ENCODE data around the gene TRIM9. TPM values are rescaled to one million over a fixed set of nuclear protein-coding genes. Genes with fewer than 3 reads are reported as not detected.
"Not testable (repeated sequence)": the region's sequence is repeated elsewhere in the genome, so short reads cannot be mapped to it uniquely, and the experiment has no call there.

TRIM9 gene
- total RNA-seq, 8 experiments from 2014 or later, result 8.8 to 46.7 (median 18.8) TPM

- Histone ChIP-seq H3K4me1 (replicated peaks in 1 of 2) (peaks cover 5 to 9% of the 10 kb centered on the region in 2 donors), H3K27ac (no peak within 1 kb of the TSS), H3K4me3 (peak within 1 kb of the TSS; percentile 31 to 47 (median 39))
- peak; percentile 76 to 91 (median 86) for ATAC-seq (replicated peaks in 6 of 8)
- in situ Hi-C loops (cut with MboI; ENCODE audit: low pct_unique_long_range_greater_than_20kb in 2 of 9, low sequenced_read_pairs in 9 of 9, unreplicated experiment in 9 of 9), result loop anchor here in 1 of 9 experiments (25.0 kb wide), 1 partner anchor 268 kb away; no protein-coding TSS in a partner anchor
- WGBS, 10 experiments, result 0% methylated on average over 14 of the region's 74 CpGs; no CpG with 5 or more reads in 9 of the 10 experiments
Measured at GRCh38 chr14:50943943-50944646, 150.8 kb downstream of the TRIM9 start, which contains the start of gene PYGL. Gene PYGL (minus strand): TSS chr14:50944483. CDS start chr14:50944403, 80 bp downstream.

GRCh38 chr14:50943261-50943942 lies 151.5 kb downstream of the TRIM9 start:
- peak; percentile 18 to 49 (median 33) for ATAC-seq (replicated peaks in 6 of 8)
- H3K27ac ChIP-seq, result no peak overlapping the region

GRCh38 chr14:50941638-50942037 lies 153.3 kb downstream of the TRIM9 start:
- ATAC-seq (replicated peaks in 6 of 8); H3K4me1 ChIP-seq (replicated peaks in 1 of 2); H3K27ac ChIP-seq; H3K4me3 ChIP-seq: not testable (repeated sequence)
- in situ Hi-C loops (cut with MboI; ENCODE audit: low pct_unique_long_range_greater_than_20kb in 2 of 9, low sequenced_read_pairs in 9 of 9, unreplicated experiment in 9 of 9), result loop anchor here in 1 of 9 experiments (25.0 kb wide), 1 partner anchor 271 kb away; no protein-coding TSS in a partner anchor
- 90 to 100% (median 95%) methylated on average over 1 to 6 of the region's 8 CpGs; no CpG with 5 or more reads in 1 of the 10 experiments for WGBS, 10 experiments

More at GRCh38 chr14:50943261-50943942, 151.5 kb downstream of the TRIM9 start:
- Histone ChIP-seq H3K4me1 (replicated peaks in 1 of 2) (peaks cover 5 to 9% of the 10 kb centered on the region in 2 donors), H3K4me3 (peak overlapping the region; percentile 31 to 47 (median 39))
- in situ Hi-C loops (cut with MboI; ENCODE audit: low pct_unique_long_range_greater_than_20kb in 2 of 9, low sequenced_read_pairs in 9 of 9, unreplicated experiment in 9 of 9), result loop anchor here in 1 of 9 experiments (25.0 kb wide), 1 partner anchor 269 kb away; no protein-coding TSS in a partner anchor
- 0 to 59% (median 3%) methylated on average over 1 to 19 of the region's 26 CpGs; no CpG with 5 or more reads in 3 of the 10 experiments for WGBS, 10 experiments

GRCh38 chr14:50941151-50941550 lies 153.8 kb downstream of the TRIM9 start:
- WGBS, 10 experiments, result 51 to 100% (median 87%) methylated on average over 2 to 6 of the region's 6 CpGs; no CpG with 5 or more reads in 1 of the 10 experiments
- Histone ChIP-seq H3K4me1 (replicated peaks in 1 of 2) (peaks cover 2 to 4% of the 10 kb centered on the region in 2 donors), H3K4me3 (no peak overlapping the region), H3K27ac (no peak overlapping the region)
- ATAC-seq (replicated peaks in 6 of 8), result no peak
- in situ Hi-C loops (cut with MboI; ENCODE audit: low pct_unique_long_range_greater_than_20kb in 2 of 9, low sequenced_read_pairs in 9 of 9, unreplicated experiment in 9 of 9), result loop anchor here in 1 of 9 experiments (25.0 kb wide), 1 partner anchor 271 kb away; no protein-coding TSS in a partner anchor

- no peak for ATAC-seq (replicated peaks in 6 of 8)
- H3K27ac ChIP-seq, result no peak overlapping the region
- WGBS, 10 experiments, result 60 to 100% (median 85%) methylated on average over 1 to 4 of the region's 4 CpGs; no CpG with 5 or more reads in 1 of the 10 experiments
- no peak overlapping the region for H3K4me3 ChIP-seq
- in situ Hi-C loops (cut with MboI; ENCODE audit: low pct_unique_long_range_greater_than_20kb in 2 of 9, low sequenced_read_pairs in 9 of 9, unreplicated experiment in 9 of 9), result loop anchor here in 1 of 9 experiments (25.0 kb wide), 1 partner anchor 275 kb away; no protein-coding TSS in a partner anchor
- peaks cover 3 to 4% of the 10 kb centered on the region in 2 donors for H3K4me1 ChIP-seq (replicated peaks in 1 of 2)
Measured at GRCh38 chr14:50937800-50938199, 157.1 kb downstream of the TRIM9 start.

GRCh38 chr14:50937325-50937724 lies 157.6 kb downstream of the TRIM9 start:
- WGBS, 10 experiments, result 6 to 100% (median 70%) methylated on average over 1 to 2 of the region's 2 CpGs; no CpG with 5 or more reads in 1 of the 10 experiments
- in situ Hi-C loops (cut with MboI; ENCODE audit: low pct_unique_long_range_greater_than_20kb in 2 of 9, low sequenced_read_pairs in 9 of 9, unreplicated experiment in 9 of 9), result loop anchor here in 1 of 9 experiments (25.0 kb wide), 1 partner anchor 275 kb away; no protein-coding TSS in a partner anchor
- ATAC-seq (replicated peaks in 6 of 8), result no peak
- H3K4me3 ChIP-seq, result no peak overlapping the region
- H3K27ac ChIP-seq, result no peak overlapping the region
- H3K4me1 ChIP-seq (replicated peaks in 1 of 2), result peaks cover 3 to 8% of the 10 kb centered on the region in 2 donors

GRCh38 chr14:50936882-50937281 lies 158.0 kb downstream of the TRIM9 start:
- Histone ChIP-seq H3K4me1 (replicated peaks in 1 of 2) (peaks cover 3 to 8% of the 10 kb centered on the region in 2 donors), H3K27ac (no peak overlapping the region), H3K4me3 (no peak overlapping the region)
- in situ Hi-C loops (cut with MboI; ENCODE audit: low pct_unique_long_range_greater_than_20kb in 2 of 9, low sequenced_read_pairs in 9 of 9, unreplicated experiment in 9 of 9), result loop anchor here in 1 of 9 experiments (25.0 kb wide), 1 partner anchor 275 kb away; no protein-coding TSS in a partner anchor
- 81 to 100% (median 94%) methylated on average over 1 to 2 of the region's 2 CpGs; no CpG with 5 or more reads in 4 of the 10 experiments for WGBS, 10 experiments
- ATAC-seq (replicated peaks in 6 of 8), result no peak

- in situ Hi-C loops (cut with MboI; ENCODE audit: low pct_unique_long_range_greater_than_20kb in 2 of 9, low sequenced_read_pairs in 9 of 9, unreplicated experiment in 9 of 9), result loop anchor here in 1 of 9 experiments (25.0 kb wide), 1 partner anchor 276 kb away; no protein-coding TSS in a partner anchor
- Histone ChIP-seq H3K4me3 (no peak overlapping the region), H3K27ac (no peak overlapping the region), H3K4me1 (replicated peaks in 1 of 2) (peaks cover 3 to 8% of the 10 kb centered on the region in 2 donors)
- ATAC-seq (replicated peaks in 6 of 8), result no peak
- WGBS, 10 experiments, result 20 to 100% (median 100%) methylated on average over 1 of the region's 2 CpGs; no CpG with 5 or more reads in 7 of the 10 experiments
Measured at GRCh38 chr14:50936016-50936340, 158.9 kb downstream of the TRIM9 start.

GRCh38 chr14:50935126-50936015 lies 159.5 kb downstream of the TRIM9 start:
- 73 to 100% (median 90%) methylated on average over 1 to 5 of the region's 5 CpGs; no CpG with 5 or more reads in 2 of the 10 experiments for WGBS, 10 experiments
- Histone ChIP-seq H3K4me3 (no peak overlapping the region), H3K4me1 (replicated peaks in 1 of 2) (peaks cover 3 to 8% of the 10 kb centered on the region in 2 donors), H3K27ac (no peak overlapping the region)
- ATAC-seq (replicated peaks in 6 of 8), result no peak
- in situ Hi-C loops (cut with MboI; ENCODE audit: low pct_unique_long_range_greater_than_20kb in 2 of 9, low sequenced_read_pairs in 9 of 9, unreplicated experiment in 9 of 9), result loop anchor here in 1 of 9 experiments (25.0 kb wide), 1 partner anchor 277 kb away; no protein-coding TSS in a partner anchor

GRCh38 chr14:50932592-50933495 lies 162.1 kb downstream of the TRIM9 start:
- in situ Hi-C loops (cut with MboI; ENCODE audit: low pct_unique_long_range_greater_than_20kb in 2 of 9, low sequenced_read_pairs in 9 of 9, unreplicated experiment in 9 of 9), result loop anchor here in 1 of 9 experiments (25.0 kb wide), 1 partner anchor 279 kb away; no protein-coding TSS in a partner anchor

GRCh38 chr14:50932156-50932555 lies 162.7 kb downstream of the TRIM9 start:
- Histone ChIP-seq H3K4me1 (replicated peaks in 1 of 2) (peaks cover 3 to 8% of the 10 kb centered on the region in 2 donors), H3K4me3 (no peak overlapping the region), H3K27ac (no peak overlapping the region)
- in situ Hi-C loops (cut with MboI; ENCODE audit: low pct_unique_long_range_greater_than_20kb in 2 of 9, low sequenced_read_pairs in 9 of 9, unreplicated experiment in 9 of 9), result loop anchor here in 1 of 9 experiments (25.0 kb wide), 1 partner anchor 280 kb away; no protein-coding TSS in a partner anchor
- no peak for ATAC-seq (replicated peaks in 6 of 8)
- 80 to 100% (median 90%) methylated on average over 1 of the region's 1 CpG; no CpG with 5 or more reads in 6 of the 10 experiments for WGBS, 10 experiments

More at GRCh38 chr14:50932592-50933495, 162.1 kb downstream of the TRIM9 start:
- Histone ChIP-seq H3K27ac (no peak overlapping the region), H3K4me1 (replicated peaks in 1 of 2) (peaks cover 3 to 8% of the 10 kb centered on the region in 2 donors), H3K4me3 (no peak overlapping the region)
- ATAC-seq (replicated peaks in 6 of 8), result peak in 4 of 8 experiments; percentile 30 to 91 (median 62)
- WGBS, 10 experiments, result 60 to 100% (median 86%) methylated on average over 1 to 4 of the region's 4 CpGs; no CpG with 5 or more reads in 1 of the 10 experiments

All from motor neuron (in vitro differentiated cells).